Measurements from ENCODE around the gene MOCS1.

GRCh38 chr6:39902136-39902535, 32.1 kb downstream of the MOCS1 start:
- TF ChIP-seq CTCF (IDR thresholded peaks at IDR 0.05), result no peak
- no peak for TF ChIP-seq EP300 (IDR thresholded peaks at IDR 0.05; ENCODE audit: borderline replicate concordance in 1 of 2, low read depth in 1 of 2, low read length in 1 of 2)
- TF ChIP-seq POLR2AphosphoS5 (IDR thresholded peaks at IDR 0.05; ENCODE audit: low read depth, low read length), result no peak
- TF ChIP-seq CHD2 (IDR thresholded peaks at IDR 0.05; ENCODE audit: low read length, partially characterized antibody), result no peak
- no peak for TF ChIP-seq NRF1 (IDR thresholded peaks at IDR 0.05; ENCODE audit: low read depth, low read length)
- TF ChIP-seq USF2 (IDR thresholded peaks at IDR 0.05; ENCODE audit: borderline replicate concordance, low read depth, low read length), result no peak
- TF ChIP-seq MXI1 (IDR thresholded peaks at IDR 0.05; ENCODE audit: low read depth, low read length), result no peak
- no peak for TF ChIP-seq MEF2A (IDR thresholded peaks at IDR 0.05; ENCODE audit: borderline replicate concordance, low read depth)
- TF ChIP-seq ZBTB33 (IDR thresholded peaks at IDR 0.05; ENCODE audit: borderline replicate concordance, low read depth), result no peak

Measured in SK-N-SH (cell line).